Fibroblast of lung (primary cell): ENCODE measurements around the gene NMNAT3. TPM values are rescaled to one million over a fixed set of nuclear protein-coding genes. Genes with fewer than 3 reads are reported as not detected.

Experiments used
- DNase-seq, 2 donors: peaks; one replicate each; pipeline versions ENCODE4 v3.0.0 to v3.0.0-alpha.2; 2010; ENCODE audit warnings: low read depth in 2 of 2
- H2AFZ ChIP-seq: 2 replicates; pipeline ENCODE4 v1.5.1; 2012; ENCODE audit warnings: low read length, control low read depth, inconsistent platforms
- H3K27ac ChIP-seq: 2 replicates; pipeline ENCODE4 v1.5.1; 2011; ENCODE audit warnings: low read length, control low read depth; ENCODE audit not compliant: insufficient read depth
- H3K27me3 ChIP-seq: 2 replicates; pipeline ENCODE4 v1.5.1; 2011; ENCODE audit warnings: mild to moderate bottlenecking, low read length; ENCODE audit not compliant: control insufficient read depth, insufficient read depth
- H3K36me3 ChIP-seq: 2 replicates; pipeline ENCODE4 v1.5.1; 2011; ENCODE audit warnings: low read length; ENCODE audit not compliant: control insufficient read depth, insufficient read depth
- H3K4me1 ChIP-seq: 2 replicates; pipeline ENCODE4 v1.5.1; 2011; ENCODE audit warnings: low read length; ENCODE audit not compliant: control insufficient read depth, insufficient read depth; ENCODE audit errors: extremely low read depth
- H3K4me2 ChIP-seq: 2 replicates; pipeline ENCODE4 v1.5.1; 2011; ENCODE audit warnings: low read length, control low read depth; ENCODE audit not compliant: insufficient read depth; ENCODE audit errors: extremely low read depth
- H3K4me3 ChIP-seq, 4 experiments: fragments of 200-600 bp in 1 of 4; sonication (generic) in 1 of 4; replicated peaks in 1 of 4; 2 replicates each; pipeline ENCODE4 v1.5.1; 2011 to 2016; ENCODE audit warnings: low read length in 4 of 4, low read depth in 3 of 4, mild to moderate bottlenecking in 3 of 4, control low read depth in 2 of 4, inconsistent platforms in 1 of 4, mixed read lengths in 1 of 4; ENCODE audit not compliant: insufficient read depth in 1 of 4; ENCODE audit errors: control extremely low read depth in 1 of 4
- H3K79me2 ChIP-seq: 2 replicates; pipeline ENCODE4 v1.5.1; 2012; ENCODE audit warnings: mild to moderate bottlenecking, low read length, inconsistent platforms; ENCODE audit not compliant: control insufficient read depth, insufficient read depth
- H3K9ac ChIP-seq: 2 replicates; pipeline ENCODE4 v1.5.1; 2011; ENCODE audit warnings: mild to moderate bottlenecking, low read length, control low read depth; ENCODE audit not compliant: insufficient read depth
- H3K9me3 ChIP-seq: 2 replicates; pipeline ENCODE4 v1.5.1; 2012; ENCODE audit warnings: low read depth, low read length; ENCODE audit not compliant: control insufficient read depth, insufficient read depth
- H4K20me1 ChIP-seq: 2 replicates; pipeline ENCODE4 v1.5.1; 2011; ENCODE audit warnings: low read length; ENCODE audit not compliant: control insufficient read depth, insufficient read depth; ENCODE audit errors: extremely low read depth
- CTCF ChIP-seq, 2 donors: IDR thresholded peaks in 1 of 2; conservative IDR thresholded peaks in 1 of 2; 1 replicate in 1 of 2; 2 replicates in 1 of 2; pipeline ENCODE4 v1.5.1; 2011 to 2012; ENCODE audit warnings: low read length in 2 of 2, control low read depth in 1 of 2, inconsistent platforms in 1 of 2, low read depth in 1 of 2, mild to moderate bottlenecking in 1 of 2
- EZH2 ChIP-seq: IDR thresholded peaks from 2 replicates; pipeline ENCODE4 v1.5.1; 2012; ENCODE audit warnings: low read length, control low read depth, mild to moderate bottlenecking; ENCODE audit errors: missing control alignments
- polyA plus RNA-seq, 2 donors: library from polyadenylated mRNA; depleted of rRNA in 1 of 2; stranded (reverse) in 1 of 2; unstranded in 1 of 2; fragments of >200 nt; gene quantifications; 2 replicates each; pipeline ENCODE4 v1.2.1, GENCODE V29; 2011 to 2012; ENCODE audit warnings: missing spikeins in 1 of 2
- total RNA-seq: library from RNA; depleted of rRNA; stranded (reverse); fragments of >200 nt; gene quantifications from 2 replicates; pipeline ENCODE4 v1.2.1, GENCODE V29; 2014

The NMNAT3 gene
- total and polyA plus RNA-seq, 2 donors (not counting 1 experiment from before 2014, with no cell fraction given): 0.68 to 2.5 TPM

- H3K9ac ChIP-seq: no peak overlapping the region
- TF ChIP-seq CTCF (conservative IDR thresholded peaks at IDR 0.05 in 1 of 2, IDR thresholded peaks at IDR 0.05 in 1 of 2; ENCODE audit: low read depth in 1 of 2, low read length in 2 of 2) (no peak), EZH2 (no peak)
- H3K9me3 ChIP-seq: no peaks in the 10 kb centered on the region
- no peaks in the 10 kb centered on the region for H4K20me1 ChIP-seq
- no peaks in the 10 kb centered on the region for H3K79me2 ChIP-seq
- H2AFZ ChIP-seq: no peak overlapping the region
- no peaks in the 10 kb centered on the region for H3K4me1 ChIP-seq
- no peak for DNase-seq
- no peaks in the 10 kb centered on the region for H3K27me3 ChIP-seq
- H3K36me3 ChIP-seq: no peaks in the 10 kb centered on the region
- no peak overlapping the region for H3K4me2 ChIP-seq
- H3K4me3 ChIP-seq: no peak overlapping the region
- H3K27ac ChIP-seq: no peak overlapping the region
Observed at GRCh38 chr3:139527265-139527664, 150.5 kb downstream of the NMNAT3 start.

- H4K20me1 ChIP-seq: no peaks in the 10 kb centered on the region
- DNase-seq: no peak
- H3K27ac ChIP-seq: no peak overlapping the region
- no peak overlapping the region for H3K4me2 ChIP-seq
- H3K9me3 ChIP-seq: no peaks in the 10 kb centered on the region
- no peaks in the 10 kb centered on the region for H3K4me1 ChIP-seq
- no peak overlapping the region for H2AFZ ChIP-seq
- H3K36me3 ChIP-seq: no peaks in the 10 kb centered on the region
- TF ChIP-seq EZH2 (no peak), CTCF (conservative IDR thresholded peaks at IDR 0.05 in 1 of 2, IDR thresholded peaks at IDR 0.05 in 1 of 2; ENCODE audit: low read depth in 1 of 2, low read length in 2 of 2) (no peak)
- H3K4me3 ChIP-seq: no peak overlapping the region
- no peak overlapping the region for H3K9ac ChIP-seq
- H3K27me3 ChIP-seq: no peaks in the 10 kb centered on the region
- H3K79me2 ChIP-seq: no peaks in the 10 kb centered on the region
Observed at GRCh38 chr3:139526146-139526545, 151.6 kb downstream of the NMNAT3 start.

GRCh38 chr3:139524841-139525636, 152.7 kb downstream of the NMNAT3 start:
- H3K4me3 ChIP-seq: no peak overlapping the region
- H3K9ac ChIP-seq: no peak overlapping the region
- no peaks in the 10 kb centered on the region for H3K79me2 ChIP-seq
- H4K20me1 ChIP-seq: no peaks in the 10 kb centered on the region
- H3K36me3 ChIP-seq: no peaks in the 10 kb centered on the region
- no peaks in the 10 kb centered on the region for H3K9me3 ChIP-seq
- H3K4me2 ChIP-seq: no peak overlapping the region
- no peak overlapping the region for H3K27ac ChIP-seq
- H2AFZ ChIP-seq: no peak overlapping the region
- no peak for DNase-seq
- TF ChIP-seq EZH2: no peak
- TF ChIP-seq CTCF (conservative IDR thresholded peaks at IDR 0.05 in 1 of 2, IDR thresholded peaks at IDR 0.05 in 1 of 2; ENCODE audit: low read depth in 1 of 2, low read length in 2 of 2): no peak
- H3K4me1 ChIP-seq: no peaks in the 10 kb centered on the region
- no peaks in the 10 kb centered on the region for H3K27me3 ChIP-seq
